ENCODE measurements around the gene SVEP1.

DNA sequence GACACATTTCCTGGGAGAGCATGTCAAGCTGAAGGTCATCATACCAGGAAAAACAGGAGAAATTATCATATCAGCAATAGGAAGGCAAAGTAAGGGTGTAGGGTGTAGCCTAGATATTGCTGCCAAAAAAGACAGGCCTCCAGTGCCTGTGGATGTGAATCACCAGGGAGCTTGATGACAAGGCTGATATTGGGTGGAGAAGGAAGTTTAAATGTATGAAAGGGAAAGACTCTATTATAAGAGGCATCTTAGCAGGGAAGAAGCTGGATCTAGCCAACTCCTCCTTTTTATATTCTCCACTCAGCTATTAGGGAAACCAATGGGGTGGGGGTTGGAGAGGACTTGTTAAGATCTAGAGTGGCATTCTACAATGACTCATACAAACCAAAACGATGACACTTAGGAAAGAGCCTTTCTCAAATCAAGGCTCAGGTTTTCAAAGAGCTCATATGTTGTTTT lies 228.5 kb downstream of the SVEP1 start:
- no peak for TF ChIP-seq TCF7L2 (IDR thresholded peaks at IDR 0.05; ENCODE audit: low read depth, low read length)
- TF ChIP-seq, protein P1, sequence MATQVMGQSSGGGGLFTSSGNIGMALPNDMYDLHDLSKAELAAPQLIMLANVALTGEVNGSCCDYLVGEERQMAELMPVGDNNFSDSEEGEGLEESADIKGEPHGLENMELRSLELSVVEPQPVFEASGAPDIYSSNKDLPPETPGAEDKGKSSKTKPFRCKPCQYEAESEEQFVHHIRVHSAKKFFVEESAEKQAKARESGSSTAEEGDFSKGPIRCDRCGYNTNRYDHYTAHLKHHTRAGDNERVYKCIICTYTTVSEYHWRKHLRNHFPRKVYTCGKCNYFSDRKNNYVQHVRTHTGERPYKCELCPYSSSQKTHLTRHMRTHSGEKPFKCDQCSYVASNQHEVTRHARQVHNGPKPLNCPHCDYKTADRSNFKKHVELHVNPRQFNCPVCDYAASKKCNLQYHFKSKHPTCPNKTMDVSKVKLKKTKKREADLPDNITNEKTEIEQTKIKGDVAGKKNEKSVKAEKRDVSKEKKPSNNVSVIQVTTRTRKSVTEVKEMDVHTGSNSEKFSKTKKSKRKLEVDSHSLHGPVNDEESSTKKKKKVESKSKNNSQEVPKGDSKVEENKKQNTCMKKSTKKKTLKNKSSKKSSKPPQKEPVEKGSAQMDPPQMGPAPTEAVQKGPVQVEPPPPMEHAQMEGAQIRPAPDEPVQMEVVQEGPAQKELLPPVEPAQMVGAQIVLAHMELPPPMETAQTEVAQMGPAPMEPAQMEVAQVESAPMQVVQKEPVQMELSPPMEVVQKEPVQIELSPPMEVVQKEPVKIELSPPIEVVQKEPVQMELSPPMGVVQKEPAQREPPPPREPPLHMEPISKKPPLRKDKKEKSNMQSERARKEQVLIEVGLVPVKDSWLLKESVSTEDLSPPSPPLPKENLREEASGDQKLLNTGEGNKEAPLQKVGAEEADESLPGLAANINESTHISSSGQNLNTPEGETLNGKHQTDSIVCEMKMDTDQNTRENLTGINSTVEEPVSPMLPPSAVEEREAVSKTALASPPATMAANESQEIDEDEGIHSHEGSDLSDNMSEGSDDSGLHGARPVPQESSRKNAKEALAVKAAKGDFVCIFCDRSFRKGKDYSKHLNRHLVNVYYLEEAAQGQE (IDR thresholded peaks at IDR 0.05; ENCODE audit: insufficient read depth in 1 of 2, low read depth in 2 of 2, low read length in 1 of 2) = no peak
